GM12878 (cell line): ENCODE results near the gene SNX8.

Experiments
- CHD2 ChIP-seq: IDR thresholded peaks from 2 replicates; pipeline ENCODE4 v1.6.1; 2011; ENCODE audit warnings: low read depth, low read length, improper control_type of control experiment, borderline replicate concordance
- NFIC ChIP-seq: IDR thresholded peaks from 2 replicates; pipeline ENCODE4 v1.6.1; 2012; ENCODE audit warnings: low read depth, mild to moderate bottlenecking, inconsistent platforms, low read length, moderate library complexity
- POLR2A ChIP-seq: IDR thresholded peaks from 2 replicates; pipeline ENCODE4 v1.6.1; 2011; ENCODE audit warnings: low read depth, mild to moderate bottlenecking, low read length
- TF ChIP-seq, protein P1 (sequence below): IDR thresholded peaks from 2 replicates; pipeline ENCODE4 v1.6.1; 2011; ENCODE audit warnings: low read depth, mild to moderate bottlenecking, low read length, moderate library complexity, borderline replicate concordance; ENCODE audit errors: extremely low read depth
- TF ChIP-seq, protein P2 (sequence below): IDR thresholded peaks from 2 replicates; pipeline ENCODE4 v1.6.1; 2012; ENCODE audit warnings: mild to moderate bottlenecking, low read depth, low read length

DNA sequence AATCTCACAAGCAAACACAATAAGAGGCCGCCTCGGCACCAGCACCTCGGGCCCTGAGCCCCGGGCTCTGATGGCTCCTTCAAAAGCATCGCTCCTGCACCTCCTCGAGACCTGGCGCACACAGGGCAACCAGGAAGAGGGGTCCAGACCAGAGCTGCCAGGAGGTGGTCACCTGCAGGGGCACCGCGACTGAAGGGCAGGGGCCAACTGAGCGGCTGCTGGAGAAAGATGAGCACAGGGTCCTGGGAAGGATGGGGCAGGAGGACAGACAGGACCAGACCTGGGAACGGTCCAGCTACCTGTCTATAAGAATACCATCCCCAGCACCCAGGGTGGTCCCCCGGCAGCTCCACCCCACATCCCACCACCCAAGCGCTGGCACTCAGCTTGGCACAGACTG, 102.3 kb downstream of the SNX8 start:
- TF ChIP-seq, protein P1, sequence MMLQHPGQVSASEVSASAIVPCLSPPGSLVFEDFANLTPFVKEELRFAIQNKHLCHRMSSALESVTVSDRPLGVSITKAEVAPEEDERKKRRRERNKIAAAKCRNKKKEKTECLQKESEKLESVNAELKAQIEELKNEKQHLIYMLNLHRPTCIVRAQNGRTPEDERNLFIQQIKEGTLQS: no peak
- TF ChIP-seq NFIC (no peak), POLR2A (no peak), CHD2 (no peak)
- TF ChIP-seq, protein P2, sequence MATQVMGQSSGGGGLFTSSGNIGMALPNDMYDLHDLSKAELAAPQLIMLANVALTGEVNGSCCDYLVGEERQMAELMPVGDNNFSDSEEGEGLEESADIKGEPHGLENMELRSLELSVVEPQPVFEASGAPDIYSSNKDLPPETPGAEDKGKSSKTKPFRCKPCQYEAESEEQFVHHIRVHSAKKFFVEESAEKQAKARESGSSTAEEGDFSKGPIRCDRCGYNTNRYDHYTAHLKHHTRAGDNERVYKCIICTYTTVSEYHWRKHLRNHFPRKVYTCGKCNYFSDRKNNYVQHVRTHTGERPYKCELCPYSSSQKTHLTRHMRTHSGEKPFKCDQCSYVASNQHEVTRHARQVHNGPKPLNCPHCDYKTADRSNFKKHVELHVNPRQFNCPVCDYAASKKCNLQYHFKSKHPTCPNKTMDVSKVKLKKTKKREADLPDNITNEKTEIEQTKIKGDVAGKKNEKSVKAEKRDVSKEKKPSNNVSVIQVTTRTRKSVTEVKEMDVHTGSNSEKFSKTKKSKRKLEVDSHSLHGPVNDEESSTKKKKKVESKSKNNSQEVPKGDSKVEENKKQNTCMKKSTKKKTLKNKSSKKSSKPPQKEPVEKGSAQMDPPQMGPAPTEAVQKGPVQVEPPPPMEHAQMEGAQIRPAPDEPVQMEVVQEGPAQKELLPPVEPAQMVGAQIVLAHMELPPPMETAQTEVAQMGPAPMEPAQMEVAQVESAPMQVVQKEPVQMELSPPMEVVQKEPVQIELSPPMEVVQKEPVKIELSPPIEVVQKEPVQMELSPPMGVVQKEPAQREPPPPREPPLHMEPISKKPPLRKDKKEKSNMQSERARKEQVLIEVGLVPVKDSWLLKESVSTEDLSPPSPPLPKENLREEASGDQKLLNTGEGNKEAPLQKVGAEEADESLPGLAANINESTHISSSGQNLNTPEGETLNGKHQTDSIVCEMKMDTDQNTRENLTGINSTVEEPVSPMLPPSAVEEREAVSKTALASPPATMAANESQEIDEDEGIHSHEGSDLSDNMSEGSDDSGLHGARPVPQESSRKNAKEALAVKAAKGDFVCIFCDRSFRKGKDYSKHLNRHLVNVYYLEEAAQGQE: no peak
